HG02938 (cell line): ENCODE data around the gene NOL3.
A peak's percentile ranks its signal among the peaks of the same experiment; 100 is the strongest.

Source experiments
- ATAC-seq: cut with Tn5 transposase; IDR thresholded peaks from one replicate; pipeline ENCODE4 v1.9.1; 2021; ENCODE audit warnings: mild to moderate bottlenecking, moderate library complexity; ENCODE audit not compliant: unreplicated experiment

The NOL3 gene

DNA sequence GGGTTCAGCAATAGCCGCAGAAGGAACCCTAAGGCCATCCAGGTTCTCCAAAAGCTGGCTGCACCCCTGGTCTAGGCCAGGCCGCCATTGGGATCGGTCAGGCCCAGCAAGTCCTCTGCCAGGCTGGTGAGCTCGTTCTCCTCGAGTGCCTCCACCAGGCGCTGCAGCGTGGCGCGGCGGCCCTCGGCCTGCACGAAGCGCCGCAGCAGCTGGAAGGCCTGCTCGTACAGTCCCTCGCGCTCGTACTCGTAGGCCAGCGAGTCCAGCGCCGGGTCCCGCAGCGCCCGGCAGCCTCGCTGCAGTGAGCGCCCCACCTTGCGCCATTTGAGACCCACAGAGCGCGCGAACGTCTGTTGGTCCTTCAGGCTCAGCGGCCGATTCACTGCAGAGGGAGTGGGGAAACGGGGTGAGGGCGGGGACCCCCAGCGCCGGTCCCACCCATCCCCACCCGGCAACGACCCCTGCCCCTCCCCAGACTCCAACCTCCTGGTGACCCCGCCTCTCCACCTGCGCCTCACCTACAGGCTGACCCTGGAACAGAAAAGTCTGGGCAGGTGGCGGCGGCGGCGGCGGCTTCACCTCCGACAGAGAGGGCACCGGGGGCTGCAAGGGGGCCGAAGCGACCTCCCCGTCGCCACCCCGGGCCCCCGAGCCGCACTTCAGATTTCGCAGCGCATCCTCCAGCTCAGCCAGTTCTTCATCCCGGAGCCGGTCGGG lies 15.6 kb upstream of the NOL3 start:
- no peak for ATAC-seq

DNA sequence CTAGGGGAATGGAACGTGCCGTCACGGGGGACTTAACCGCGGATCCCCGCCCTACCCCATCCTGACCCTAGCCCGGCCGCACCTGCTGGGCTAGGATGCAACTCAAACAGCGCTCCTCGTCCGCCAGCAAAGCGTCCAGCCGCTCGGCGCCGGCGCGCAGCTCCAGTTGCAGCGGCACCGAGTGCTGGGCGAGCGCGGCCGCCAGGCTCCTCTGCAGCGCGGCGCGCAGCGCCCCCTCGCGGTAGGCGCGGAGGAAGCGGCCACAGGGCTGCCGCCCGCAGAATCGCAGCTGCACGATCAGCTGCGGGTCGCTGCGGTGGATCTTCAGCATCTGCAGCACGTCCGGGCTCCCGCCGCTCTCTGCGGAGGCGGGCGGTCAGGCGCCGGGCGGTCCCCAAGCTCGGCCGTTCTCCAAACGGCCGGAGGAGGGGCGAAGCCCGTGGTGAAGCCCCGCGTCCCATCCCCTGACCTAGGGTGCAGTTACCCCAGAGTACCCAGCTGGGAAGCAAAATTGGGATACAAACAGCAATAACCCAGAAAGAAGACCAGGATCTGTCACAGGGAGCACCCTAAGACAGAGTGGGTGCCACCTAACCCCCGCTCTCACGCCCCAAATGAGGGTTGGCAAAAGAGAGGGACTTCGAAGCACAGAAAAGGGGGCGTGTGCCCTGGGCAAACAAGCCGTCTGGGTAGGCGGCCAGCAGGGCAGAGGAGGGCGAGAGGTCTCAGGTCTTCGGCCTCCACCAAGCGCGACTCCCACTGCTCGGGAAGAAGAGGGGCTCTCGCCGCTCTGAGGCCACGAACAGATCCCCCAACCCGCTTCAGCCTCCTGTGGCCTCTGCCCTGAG lies 14.8 kb upstream of the NOL3 start:
- ATAC-seq, result no peak

DNA sequence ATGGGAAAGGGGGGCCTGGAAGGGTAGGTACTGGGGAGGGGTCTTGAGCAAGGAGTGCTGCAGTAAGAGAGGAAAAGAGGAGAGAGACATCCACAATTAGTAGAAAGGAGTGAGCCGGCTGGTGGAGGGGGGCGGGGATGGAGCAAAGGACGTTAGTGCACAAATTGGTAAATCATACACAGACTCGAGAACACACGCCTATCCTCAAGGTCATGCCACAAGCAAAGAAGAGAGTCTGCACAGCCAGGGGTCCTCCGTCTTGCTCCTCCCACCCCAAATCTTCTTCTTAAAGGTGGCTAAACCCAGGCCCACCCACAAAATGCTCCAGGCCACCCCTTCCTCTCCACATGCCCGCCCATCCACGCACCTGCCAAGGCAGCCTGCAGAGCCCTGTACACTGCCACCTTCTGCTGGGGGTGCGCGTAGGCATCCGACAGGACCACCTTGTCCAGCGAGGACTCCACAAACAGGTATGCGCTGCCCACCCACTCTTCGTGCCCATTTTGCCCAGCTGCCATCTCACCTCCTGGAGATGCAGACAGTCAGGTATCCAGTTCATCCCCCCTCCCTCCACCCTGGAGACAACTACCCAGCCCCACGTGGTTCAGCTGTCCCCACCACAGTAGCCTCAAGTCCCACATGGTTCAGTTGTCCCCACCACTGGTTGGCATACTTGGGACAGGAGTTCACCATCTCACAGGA lies 14.0 kb upstream of the NOL3 start:
- ATAC-seq, result no peak

DNA sequence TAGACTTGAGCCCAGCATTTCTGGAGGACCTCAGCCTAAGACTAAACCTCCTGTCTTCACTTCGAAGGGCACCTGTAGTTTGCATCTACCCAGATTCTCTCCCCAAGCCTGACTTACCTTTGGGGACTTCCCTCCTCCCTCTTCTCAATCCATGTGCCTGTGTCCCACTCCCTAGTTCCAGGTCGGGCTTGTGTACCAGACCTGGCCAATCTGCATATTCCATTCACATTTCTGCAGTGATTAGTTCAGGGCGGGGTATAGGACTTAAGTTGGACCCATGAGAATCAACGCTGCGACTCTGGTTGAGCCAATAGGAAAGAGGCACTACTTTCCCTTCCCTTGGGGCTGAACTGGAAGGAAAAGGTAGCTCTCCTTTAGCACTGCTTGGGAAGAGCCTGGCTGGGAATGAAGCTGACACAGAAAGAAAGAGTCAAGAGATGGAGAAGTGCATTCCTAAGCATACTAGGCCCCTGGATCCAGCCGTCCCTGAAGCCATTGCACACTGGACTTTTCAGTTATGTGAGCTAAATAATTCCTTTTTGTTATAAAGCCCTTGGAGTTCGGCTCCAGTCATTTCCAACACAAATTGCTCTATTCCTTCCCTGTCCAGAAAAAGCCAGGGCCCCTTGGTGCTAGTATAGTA lies 13.1 kb upstream of the NOL3 start:
- no peak for ATAC-seq

DNA sequence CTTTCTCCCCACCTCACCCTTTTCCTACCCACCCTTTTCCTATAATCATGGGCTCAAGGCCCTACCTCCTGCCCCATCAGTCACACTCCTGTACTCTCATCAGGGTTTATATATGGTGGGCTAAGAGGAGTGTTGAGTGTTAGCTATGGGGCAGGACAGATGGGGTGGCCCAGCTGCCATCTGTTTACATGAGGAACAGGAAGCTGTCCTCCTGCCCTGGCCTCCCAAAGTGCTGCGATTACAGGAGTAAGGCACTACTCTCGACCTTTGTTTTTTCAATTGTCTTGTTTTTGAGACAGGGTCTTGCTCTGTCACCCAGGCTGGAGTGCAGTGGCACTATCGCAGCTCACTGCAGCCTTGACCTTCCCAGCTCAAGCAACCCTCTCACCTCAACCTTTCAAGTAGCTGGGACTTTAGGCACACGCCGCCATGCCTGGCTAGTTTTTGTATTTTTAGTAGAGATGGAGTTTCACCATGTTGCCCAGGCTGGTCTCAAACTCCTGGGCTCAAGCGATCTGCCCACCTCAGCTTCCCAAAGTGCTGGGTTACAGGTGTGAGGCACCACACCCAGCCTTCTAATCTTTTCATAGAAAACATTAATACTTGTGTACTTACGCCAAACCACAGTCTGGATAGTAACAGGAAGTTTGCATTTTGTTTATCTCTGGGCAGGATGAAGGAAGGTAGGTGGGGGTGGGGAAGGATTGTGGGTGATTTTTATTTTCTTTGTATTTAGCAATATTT lies 12.3 kb upstream of the NOL3 start:
- ATAC-seq, result no peak

DNA sequence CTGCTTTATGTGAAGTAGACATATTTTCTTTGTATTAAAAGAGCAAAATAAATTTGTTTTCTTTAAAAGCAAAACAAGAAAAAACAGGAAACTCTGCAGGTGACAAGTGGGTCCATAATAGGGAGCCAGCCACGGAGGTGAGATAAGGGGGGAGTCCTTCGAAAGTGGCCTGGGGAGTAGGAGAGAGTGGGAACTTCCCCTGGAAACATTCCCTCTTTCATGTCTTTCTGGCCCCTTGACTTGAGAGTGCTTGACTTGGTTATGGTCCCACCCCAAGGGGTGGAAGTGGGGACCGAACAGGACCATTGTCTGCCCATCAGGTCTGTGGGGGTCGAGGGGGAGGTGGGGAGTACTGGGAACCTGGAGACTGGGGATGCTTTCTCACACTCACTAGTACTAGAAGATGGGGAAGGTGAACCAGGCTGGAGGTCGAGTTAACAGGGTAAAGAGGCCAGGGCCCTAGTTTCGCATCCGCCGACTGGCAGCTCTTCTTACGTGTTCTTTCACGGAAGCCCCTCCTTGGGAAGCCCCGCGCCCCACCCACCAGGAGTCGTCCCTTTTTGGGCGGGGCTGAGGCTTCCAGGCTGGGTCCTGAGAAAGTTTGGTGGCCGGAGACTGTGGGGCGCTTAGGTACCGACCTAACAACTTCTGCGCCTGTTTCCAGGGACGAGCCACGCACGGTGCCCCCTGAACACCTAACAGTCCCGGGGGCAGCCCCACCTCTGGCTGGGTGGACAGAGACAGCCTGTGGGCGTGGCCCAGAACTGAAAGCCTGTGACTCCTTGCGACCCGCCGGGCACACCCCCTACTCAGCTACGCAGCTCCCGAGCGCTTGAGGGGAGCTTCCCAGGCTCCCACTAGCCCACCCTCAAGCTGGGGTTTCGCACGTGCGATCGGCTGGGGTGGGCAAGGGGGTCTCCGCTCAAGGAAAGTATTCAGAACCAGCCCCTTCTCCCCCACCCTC lies 11.4 kb upstream of the NOL3 start:
- peak; percentile 31 for ATAC-seq

DNA sequence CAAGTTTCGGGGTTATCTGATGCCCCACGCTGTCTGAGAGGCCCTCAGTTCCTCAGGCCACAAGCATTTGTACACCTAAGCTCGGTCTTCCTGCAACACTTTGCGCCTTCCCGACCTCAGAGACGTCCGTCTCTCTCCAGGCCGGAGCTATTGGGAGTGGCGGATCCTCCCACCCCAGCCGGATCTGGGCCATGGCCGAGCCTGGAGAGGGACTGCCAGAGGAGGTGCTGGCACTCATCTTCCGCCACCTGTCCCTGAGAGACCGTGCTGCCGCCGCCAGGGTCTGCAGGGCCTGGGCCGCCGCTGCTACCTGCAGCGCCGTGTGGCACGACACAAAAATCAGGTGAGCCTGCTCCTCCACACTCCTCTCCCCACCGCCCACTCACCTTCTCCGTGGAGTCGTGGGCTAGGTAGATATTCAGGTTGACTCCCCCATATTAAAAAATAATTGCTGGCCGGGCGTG lies 8.7 kb upstream of the NOL3 start:
- no peak for ATAC-seq

DNA sequence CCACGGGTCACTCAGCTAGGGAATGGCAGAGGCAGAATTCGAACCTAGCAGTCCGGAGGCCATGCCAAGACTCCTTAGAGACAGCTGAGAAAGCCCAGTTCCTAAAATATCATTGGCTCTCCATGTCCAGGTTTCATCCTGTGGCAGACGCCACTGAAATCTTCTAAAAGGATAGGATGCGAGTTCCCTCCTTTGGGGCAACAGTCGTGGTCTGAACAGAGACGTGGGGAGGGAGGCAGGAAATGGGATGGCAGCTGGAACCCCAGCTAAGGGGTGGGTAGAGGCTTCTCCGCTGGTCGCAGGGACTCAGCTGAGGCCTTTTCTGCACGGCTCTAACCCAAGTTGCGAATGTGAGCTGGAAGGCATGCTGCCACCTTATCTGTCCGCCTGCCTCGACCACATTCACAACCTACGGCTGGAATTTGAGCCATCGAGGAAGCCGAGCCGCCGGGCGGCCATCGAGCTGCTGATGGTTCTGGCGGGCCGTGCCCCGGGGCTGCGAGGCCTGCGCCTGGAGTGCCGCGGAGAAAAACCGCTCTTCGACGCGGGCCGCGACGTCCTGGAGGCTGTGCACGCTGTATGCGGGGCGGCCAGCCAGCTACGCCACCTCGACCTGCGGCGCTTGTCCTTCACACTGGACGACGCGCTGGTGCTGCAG lies 7.7 kb upstream of the NOL3 start:
- ATAC-seq, result no peak

DNA sequence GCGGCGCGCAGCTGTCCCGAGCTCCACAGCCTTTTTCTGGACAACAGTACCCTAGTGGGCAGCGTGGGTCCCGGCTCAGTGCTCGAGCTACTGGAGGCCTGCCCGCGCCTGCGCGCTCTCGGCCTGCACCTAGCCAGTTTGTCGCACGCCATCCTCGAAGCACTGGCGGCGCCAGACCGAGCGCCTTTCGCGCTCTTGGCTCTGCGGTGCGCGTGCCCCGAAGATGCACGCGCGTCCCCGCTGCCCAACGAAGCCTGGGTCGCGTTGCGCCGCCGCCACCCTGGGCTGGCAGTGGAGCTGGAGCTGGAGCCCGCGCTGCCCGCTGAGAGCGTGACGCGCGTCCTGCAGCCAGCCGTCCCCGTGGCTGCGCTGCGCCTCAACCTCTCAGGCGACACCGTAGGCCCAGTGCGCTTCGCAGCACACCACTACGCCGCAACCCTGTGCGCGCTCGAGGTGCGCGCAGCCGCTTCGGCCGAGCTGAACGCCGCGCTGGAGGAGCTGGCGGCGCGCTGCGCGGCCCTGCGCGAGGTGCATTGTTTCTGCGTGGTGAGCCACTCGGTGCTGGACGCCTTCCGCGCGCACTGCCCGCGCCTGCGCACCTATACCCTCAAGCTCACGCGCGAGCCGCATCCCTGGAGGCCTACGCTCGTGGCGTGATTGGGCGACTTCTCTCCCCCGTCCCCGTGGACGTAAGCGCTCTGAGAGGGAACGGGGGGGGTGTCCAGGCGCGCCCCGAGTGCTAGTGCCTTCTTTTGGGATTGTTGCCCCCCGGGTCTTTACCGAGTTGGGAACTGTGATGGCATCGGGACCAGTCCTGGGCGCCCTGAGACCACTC lies 7.0 kb upstream of the NOL3 start:
- no peak for ATAC-seq

DNA sequence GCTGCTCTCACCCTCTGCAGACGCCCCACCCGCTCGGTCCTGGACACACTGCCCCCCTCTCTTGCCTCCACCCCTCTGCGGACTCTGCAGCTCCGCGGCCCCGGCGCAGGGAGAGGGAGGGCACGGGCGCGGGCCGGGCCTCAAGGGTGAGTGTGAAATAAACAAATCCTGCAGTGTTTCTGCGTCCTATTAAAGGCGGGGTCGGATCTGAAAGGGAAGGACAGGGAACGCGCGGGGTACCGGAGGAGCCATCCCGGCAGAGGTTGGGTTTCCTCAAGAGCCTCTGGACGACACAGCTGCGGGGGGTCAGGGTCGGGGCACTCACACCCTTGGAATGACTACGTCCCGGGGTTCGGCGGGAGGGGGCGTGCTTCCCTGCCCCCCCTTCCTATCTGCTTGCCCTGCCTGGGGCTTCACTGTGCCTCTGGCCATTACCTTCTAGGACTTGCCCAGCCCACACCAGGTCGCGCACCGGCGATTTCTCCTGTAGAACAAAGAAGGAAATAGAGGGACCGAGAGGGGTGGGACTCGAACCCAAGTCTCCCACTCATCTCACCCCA lies 6.3 kb upstream of the NOL3 start:
- ATAC-seq, result no peak

DNA sequence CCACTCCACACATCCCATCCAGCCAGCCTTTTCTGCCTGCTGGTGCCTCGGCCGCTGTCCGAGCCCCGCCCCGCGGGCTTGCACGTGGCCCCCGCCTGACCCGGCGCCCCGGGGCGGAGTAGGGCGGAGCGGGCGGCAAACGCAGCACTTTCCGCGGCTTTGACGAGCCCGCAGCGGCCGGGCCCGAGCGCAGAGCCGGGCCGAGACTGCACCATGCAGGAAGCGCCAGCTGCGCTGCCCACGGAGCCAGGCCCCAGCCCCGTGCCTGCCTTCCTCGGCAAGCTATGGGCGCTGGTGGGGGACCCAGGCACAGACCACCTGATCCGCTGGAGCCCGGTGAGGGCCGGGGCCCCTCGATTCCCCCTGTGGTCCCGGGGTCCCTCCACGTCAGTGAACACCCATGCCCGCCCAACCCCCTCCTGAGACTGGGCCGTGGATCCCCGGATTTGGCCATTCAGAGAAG lies 5.7 kb upstream of the NOL3 start, which contains the start of gene HSF4:
Gene HSF4, plus strand, starts transcription at position 147 of the 463 bp plus-strand sequence. Its CDS starts 67 bp downstream, at position 214.
- no peak for ATAC-seq

DNA sequence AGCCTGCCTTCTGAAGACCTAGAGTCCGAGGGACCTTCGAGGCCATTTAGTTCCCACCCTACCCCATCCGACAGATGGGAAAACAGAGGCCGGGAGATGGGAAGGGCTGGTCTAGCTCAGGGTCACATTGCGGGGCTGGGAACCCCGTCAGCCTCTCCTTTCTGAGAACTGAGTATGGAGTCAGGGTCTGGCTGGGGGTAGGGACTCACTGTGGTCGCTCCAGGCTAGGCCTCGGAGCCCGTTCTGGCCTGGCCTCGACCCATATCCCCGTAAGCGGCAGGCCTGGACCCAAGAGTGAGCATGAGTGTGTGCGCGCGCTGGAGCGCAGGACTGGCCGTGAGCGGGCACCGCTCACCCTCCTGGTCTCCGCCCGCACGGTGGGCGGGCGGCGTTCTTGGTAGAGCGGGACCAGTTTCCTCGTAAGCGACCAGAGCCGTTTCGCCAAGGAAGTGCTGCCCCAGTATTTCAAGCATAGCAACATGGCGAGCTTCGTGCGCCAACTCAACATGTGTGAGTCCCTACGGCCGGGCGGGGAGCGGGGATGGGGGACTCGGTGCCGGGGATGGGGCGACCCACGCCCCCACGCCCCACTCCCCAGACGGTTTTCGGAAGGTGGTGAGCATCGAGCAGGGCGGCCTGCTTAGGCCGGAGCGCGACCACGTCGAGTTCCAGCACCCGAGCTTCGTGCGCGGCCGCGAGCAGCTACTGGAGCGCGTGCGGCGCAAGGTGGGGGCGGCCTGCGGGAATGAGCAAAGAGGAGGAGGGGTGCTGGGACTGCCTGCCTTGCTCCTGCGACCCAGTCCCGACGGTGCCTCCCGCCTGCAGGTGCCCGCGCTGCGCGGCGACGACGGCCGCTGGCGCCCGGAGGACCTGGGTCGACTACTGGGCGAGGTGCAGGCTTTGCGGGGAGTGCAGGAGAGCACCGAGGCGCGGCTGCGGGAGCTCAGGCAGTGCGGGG lies 4.9 kb upstream of the NOL3 start:
- ATAC-seq, result no peak

DNA sequence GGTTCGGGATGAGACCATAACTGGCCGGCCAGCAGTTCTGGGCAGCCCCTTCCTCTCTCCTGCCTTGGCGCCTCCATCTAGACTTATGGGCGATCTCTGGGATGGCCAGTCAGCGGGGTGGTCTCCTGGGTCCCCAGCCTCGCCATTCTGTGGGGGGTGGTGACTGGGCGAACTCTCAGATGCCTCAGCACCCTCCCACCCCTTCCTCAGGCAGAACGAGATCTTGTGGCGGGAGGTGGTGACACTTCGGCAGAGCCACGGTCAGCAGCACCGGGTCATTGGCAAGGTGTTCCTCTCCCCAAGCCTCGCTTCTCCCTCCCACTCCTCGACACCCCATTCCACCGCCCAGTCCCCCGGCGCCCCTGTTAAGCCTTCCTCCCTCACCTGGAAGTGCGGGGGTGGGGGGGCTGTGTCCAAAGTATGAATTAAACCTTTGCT lies 4.2 kb upstream of the NOL3 start:
- ATAC-seq, result no peak

DNA sequence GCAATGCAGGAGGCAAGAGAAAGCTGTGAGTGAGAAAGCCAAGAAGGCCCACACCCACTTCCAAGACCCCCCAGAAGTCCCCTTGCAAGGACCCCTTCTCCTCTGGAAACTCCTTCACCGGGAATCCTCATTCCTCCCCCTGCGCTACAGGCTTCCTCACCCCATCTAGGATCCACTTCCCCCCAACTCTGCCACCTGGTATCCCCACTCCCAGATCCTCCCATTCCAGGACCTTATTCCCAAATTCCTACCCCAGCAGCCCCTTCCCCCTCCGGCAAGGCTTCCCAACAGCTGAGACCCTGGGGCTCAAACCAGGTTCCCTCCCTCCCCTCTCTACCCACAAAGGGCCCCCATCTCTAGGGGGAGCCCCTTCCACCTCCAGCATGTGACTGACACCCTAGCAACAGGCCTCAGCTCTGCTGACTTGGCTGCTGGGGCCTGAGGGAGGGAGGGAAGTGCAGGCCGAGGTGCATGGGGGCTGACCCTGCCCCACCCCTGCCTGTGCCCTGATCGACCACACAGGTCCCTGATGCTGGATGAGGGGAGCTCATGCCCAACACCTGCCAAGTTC lies 3.7 kb upstream of the NOL3 start:
- no peak for ATAC-seq

DNA sequence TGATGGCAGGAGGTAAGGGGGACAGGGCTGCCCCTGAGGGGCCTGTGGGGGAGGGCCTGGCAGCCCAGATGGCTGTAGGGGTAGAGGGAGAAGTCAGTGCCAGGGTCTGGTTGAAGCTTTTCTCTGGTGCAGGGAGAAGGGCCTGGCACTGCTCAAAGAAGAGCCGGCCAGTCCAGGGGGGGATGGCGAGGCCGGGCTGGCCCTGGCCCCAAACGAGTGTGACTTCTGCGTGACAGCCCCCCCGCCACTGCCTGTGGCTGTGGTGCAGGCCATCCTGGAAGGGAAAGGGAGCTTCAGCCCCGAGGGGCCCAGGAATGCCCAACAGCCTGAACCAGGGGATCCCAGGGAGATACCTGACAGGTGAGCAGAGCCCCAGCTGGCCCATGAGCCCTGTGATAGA lies 2.8 kb upstream of the NOL3 start:
- no peak for ATAC-seq

DNA sequence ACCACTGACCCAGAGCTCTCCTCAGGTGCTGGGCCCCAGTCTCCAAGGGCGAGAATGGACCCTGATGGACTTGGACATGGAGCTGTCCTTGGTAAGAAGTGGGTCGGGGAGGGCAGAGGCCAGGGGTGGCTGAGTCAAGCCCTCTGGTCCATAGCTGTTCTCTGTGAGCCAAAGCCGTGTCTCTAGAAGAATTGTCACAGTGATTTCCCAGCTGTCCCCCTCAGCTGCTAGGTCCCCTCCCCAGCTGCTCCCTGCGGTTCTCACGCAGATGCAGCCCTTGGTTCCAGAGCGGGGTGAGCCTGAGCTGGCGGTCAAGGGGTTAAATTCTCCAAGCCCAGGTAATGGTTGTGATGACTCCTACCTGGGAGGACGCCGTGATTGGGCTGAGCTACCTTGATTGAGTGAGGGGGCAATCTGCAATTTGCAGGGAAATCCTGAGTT lies 1.3 kb upstream of the NOL3 start:
- ATAC-seq, result no peak
